Measurements from ENCODE around the gene AFTPH.

DNA sequence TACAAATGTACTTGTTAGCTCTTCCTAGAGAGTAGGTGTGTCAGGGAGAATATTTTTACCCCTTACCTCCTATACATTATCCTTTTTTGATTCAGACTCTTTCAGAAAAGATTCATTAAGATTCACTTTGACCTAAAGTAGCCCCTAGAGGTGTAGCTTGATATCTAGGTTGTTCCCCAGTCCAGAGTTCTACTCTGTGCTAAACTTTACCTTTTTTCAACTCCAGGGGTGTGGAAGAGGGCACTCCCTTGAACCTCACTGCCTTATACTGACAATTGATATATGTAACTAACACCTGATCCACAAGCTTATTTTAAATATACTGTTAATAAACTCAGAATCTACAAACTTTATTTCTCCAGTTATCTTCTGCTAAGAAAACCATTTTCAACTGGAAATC, 30.0 kb downstream of the AFTPH start:
- TF ChIP-seq CTCF (IDR thresholded peaks at IDR 0.05) = no peak
- no peak for TF ChIP-seq POLR2A (IDR thresholded peaks at IDR 0.05)

Data from testis (tissue), 2 donors.